Measurements from ENCODE around the gene KCNT2.

- TF ChIP-seq MYC (IDR thresholded peaks at IDR 0.05; ENCODE audit: low read depth, low read length) (no peak), MYC (CRISPR knock-in tag; IDR thresholded peaks at IDR 0.05; ENCODE audit: borderline replicate concordance, low read depth) (no peak), ADNP (tag; IDR thresholded peaks at IDR 0.05) (no peak), PREB (CRISPR knock-in tag; IDR thresholded peaks at IDR 0.05) (no peak), ZEB2 (IDR thresholded peaks at IDR 0.05) (no peak), POLR2A (conservative IDR thresholded peaks at IDR 0.05) (no peak), RFX5 (IDR thresholded peaks at IDR 0.05; ENCODE audit: low read depth, low read length) (no peak)
Observed at GRCh38 chr1:196407358-196408051, 200.7 kb downstream of the KCNT2 start.
